ENCODE data around the gene ZBED4.

GRCh38 chr22:49815641-49816091 lies 38.0 kb upstream of the ZBED4 start:
- TF ChIP-seq CTCF (IDR thresholded peaks at IDR 0.05; ENCODE audit: low read length): no peak
- TF ChIP-seq EZH2phosphoT487 (IDR thresholded peaks at IDR 0.05; ENCODE audit: low read length): no peak
